Measurements from ENCODE around the gene INSC.

INSC gene

DNA sequence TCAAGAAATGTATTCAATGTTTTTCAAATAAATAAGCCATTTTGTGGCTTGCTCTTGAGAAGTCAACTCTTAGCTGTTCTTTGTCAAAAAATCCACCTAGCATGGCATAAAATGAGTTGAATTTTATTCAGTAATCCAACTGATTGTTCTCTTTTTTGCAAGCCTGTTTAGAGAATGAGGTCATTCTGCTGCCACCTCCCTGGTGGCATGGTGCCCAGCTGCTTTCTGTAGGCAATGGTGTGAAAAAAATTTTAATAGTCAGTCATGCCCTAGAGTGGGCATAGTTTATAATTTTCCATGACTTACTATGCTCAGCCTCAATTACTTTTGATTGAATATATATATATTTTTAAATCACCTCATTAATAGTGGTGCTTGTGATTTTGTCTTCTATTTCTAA, 177.2 kb downstream of the INSC start:
- DNase-seq (ENCODE audit: low read depth in 3 of 3): no peak

- no peak for DNase-seq (ENCODE audit: low read depth in 3 of 3)
Observed at GRCh38 chr11:15293975-15294620, 179.4 kb downstream of the INSC start.

- DNase-seq (ENCODE audit: low read depth in 3 of 3): no peak
Observed at GRCh38 chr11:15295695-15296094, 181.0 kb downstream of the INSC start.
